Measurements from ENCODE around the gene GABRB1. TPM values are rescaled to one million over a fixed set of nuclear protein-coding genes. Genes with fewer than 3 reads are reported as not detected.

GABRB1 gene
- total and polyA plus RNA-seq, 2 experiments from 2014 or later: 0.26 to 0.97 TPM

DNA sequence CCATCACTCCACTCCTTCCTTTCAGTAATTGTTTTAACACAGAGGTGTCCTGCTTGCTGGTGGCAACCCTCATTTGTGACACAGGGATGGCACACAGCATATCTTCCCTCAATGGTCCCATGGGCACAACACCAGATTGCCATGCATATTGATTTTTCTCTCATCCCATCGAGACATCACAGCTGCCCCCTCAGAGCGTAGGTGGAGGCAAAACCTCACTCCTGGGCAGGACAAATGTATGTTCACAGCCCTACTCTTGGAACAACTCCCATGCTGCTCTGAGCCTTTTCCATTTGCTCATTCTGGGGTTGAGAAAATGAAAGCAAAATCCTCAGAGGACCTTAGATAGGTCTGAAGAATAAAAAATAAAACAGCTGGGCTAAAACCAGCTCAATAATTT, 172.2 kb downstream of the GABRB1 start (continued):
- TF ChIP-seq, protein P1, sequence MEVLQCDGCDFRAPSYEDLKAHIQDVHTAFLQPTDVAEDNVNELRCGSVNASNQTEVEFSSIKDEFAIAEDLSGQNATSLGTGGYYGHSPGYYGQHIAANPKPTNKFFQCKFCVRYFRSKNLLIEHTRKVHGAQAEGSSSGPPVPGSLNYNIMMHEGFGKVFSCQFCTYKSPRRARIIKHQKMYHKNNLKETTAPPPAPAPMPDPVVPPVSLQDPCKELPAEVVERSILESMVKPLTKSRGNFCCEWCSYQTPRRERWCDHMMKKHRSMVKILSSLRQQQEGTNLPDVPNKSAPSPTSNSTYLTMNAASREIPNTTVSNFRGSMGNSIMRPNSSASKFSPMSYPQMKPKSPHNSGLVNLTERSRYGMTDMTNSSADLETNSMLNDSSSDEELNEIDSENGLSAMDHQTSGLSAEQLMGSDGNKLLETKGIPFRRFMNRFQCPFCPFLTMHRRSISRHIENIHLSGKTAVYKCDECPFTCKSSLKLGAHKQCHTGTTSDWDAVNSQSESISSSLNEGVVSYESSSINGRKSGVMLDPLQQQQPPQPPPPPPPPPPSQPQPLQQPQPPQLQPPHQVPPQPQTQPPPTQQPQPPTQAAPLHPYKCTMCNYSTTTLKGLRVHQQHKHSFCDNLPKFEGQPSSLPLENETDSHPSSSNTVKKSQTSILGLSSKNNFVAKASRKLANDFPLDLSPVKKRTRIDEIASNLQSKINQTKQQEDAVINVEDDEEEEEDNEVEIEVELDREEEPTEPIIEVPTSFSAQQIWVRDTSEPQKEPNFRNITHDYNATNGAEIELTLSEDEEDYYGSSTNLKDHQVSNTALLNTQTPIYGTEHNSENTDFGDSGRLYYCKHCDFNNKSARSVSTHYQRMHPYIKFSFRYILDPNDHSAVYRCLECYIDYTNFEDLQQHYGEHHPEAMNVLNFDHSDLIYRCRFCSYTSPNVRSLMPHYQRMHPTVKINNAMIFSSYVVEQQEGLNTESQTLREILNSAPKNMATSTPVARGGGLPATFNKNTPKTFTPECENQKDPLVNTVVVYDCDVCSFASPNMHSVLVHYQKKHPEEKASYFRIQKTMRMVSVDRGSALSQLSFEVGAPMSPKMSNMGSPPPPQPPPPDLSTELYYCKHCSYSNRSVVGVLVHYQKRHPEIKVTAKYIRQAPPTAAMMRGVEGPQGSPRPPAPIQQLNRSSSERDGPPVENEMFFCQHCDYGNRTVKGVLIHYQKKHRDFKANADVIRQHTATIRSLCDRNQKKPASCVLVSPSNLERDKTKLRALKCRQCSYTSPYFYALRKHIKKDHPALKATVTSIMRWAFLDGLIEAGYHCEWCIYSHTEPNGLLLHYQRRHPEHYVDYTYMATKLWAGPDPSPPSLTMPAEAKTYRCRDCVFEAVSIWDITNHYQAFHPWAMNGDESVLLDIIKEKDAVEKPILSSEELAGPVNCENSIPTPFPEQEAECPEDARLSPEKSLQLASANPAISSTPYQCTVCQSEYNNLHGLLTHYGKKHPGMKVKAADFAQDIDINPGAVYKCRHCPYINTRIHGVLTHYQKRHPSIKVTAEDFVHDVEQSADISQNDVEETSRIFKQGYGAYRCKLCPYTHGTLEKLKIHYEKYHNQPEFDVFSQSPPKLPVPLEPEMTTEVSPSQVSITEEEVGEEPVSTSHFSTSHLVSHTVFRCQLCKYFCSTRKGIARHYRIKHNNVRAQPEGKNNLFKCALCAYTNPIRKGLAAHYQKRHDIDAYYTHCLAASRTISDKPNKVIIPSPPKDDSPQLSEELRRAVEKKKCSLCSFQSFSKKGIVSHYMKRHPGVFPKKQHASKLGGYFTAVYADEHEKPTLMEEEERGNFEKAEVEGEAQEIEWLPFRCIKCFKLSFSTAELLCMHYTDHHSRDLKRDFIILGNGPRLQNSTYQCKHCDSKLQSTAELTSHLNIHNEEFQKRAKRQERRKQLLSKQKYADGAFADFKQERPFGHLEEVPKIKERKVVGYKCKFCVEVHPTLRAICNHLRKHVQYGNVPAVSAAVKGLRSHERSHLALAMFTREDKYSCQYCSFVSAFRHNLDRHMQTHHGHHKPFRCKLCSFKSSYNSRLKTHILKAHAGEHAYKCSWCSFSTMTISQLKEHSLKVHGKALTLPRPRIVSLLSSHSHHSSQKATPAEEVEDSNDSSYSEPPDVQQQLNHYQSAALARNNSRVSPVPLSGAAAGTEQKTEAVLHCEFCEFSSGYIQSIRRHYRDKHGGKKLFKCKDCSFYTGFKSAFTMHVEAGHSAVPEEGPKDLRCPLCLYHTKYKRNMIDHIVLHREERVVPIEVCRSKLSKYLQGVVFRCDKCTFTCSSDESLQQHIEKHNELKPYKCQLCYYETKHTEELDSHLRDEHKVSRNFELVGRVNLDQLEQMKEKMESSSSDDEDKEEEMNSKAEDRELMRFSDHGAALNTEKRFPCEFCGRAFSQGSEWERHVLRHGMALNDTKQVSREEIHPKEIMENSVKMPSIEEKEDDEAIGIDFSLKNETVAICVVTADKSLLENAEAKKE (CRISPR knock-in tag; IDR thresholded peaks at IDR 0.05): no peak
- TF ChIP-seq ZNF114 (CRISPR knock-in tag; IDR thresholded peaks at IDR 0.05): no peak
- TF ChIP-seq POLR2AphosphoS5 (IDR thresholded peaks at IDR 0.05; ENCODE audit: low read depth): no peak
- no peak for TF ChIP-seq EZH2 (IDR thresholded peaks at IDR 0.05; ENCODE audit: low read depth, unreplicated experiment)

DNA sequence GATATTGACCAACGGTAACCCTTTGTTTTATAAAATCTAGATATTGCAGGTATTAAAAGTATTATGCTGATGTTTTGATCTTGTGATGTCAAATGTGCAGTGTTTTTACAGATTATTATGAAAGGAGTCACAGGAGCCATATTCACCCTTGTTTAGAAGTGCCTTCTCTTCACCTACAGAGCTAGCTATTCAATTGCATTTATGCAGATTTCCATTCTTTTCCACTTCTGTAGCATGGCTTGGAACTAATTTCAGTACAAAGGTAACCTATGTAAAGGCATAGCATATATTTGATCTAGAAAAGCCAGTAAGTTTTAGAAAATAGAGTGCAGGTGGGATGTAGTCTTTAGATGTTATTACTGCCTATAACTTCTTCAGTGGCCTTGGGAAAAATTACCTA, 176.2 kb downstream of the GABRB1 start:
- H3K4me1 ChIP-seq (ENCODE audit: insufficient read depth): peaks cover 13% of the 10 kb centered on the region
- H3K27ac ChIP-seq (ENCODE audit: low read depth): no peak overlapping the region
- ATAC-seq: peak; percentile 70
- Mint-ChIP-seq H3K27ac (no peak overlapping the region), H3K4me1 (peaks cover 12% of the 10 kb centered on the region; the same call in 2 of the 3 replicates), H3K27me3 (ENCODE audit: insufficient read depth, low read depth, poor library complexity) (peaks cover 4% of the 10 kb centered on the region), H3K9me3 (no peaks in the 10 kb centered on the region), H3K36me3 (ENCODE audit: low read depth) (no peaks in the 10 kb centered on the region), H3K4me3 (no peak overlapping the region; the same call in 2 of the 3 replicates)
- H3K4me2 ChIP-seq: peak overlapping the region; percentile 53
- H3K4me3 ChIP-seq: no peak overlapping the region
- no peaks in the 10 kb centered on the region for H3K36me3 ChIP-seq (ENCODE audit: insufficient read depth)
- H3K9me2 ChIP-seq (ENCODE audit: insufficient read depth): 0 out of 2 replicates have a peak, but pooled peaks cover 3% of the 10 kb centered on the region
- no peaks in the 10 kb centered on the region for H4K20me1 ChIP-seq (replicated peaks; ENCODE audit: insufficient read depth)
- H3F3A ChIP-seq (replicated peaks; ENCODE audit: low read depth): no peaks in the 10 kb centered on the region
- no peaks in the 10 kb centered on the region for H3K27me3 ChIP-seq (ENCODE audit: insufficient read depth)
- H3K79me2 ChIP-seq (replicated peaks; ENCODE audit: insufficient read depth): no peaks in the 10 kb centered on the region
- DNase-seq (ENCODE audit: low spot score): peak; percentile 10
- no peak overlapping the region for H2AFZ ChIP-seq
- no peak for TF ChIP-seq STAT1 (IDR thresholded peaks at IDR 0.05; ENCODE audit: unreplicated experiment)
- no peak for TF ChIP-seq NANOG (IDR thresholded peaks at IDR 0.05; ENCODE audit: borderline replicate concordance)
- TF ChIP-seq EZH2phosphoT487 (IDR thresholded peaks at IDR 0.05; ENCODE audit: unreplicated experiment): no peak
- TF ChIP-seq, protein P2, sequence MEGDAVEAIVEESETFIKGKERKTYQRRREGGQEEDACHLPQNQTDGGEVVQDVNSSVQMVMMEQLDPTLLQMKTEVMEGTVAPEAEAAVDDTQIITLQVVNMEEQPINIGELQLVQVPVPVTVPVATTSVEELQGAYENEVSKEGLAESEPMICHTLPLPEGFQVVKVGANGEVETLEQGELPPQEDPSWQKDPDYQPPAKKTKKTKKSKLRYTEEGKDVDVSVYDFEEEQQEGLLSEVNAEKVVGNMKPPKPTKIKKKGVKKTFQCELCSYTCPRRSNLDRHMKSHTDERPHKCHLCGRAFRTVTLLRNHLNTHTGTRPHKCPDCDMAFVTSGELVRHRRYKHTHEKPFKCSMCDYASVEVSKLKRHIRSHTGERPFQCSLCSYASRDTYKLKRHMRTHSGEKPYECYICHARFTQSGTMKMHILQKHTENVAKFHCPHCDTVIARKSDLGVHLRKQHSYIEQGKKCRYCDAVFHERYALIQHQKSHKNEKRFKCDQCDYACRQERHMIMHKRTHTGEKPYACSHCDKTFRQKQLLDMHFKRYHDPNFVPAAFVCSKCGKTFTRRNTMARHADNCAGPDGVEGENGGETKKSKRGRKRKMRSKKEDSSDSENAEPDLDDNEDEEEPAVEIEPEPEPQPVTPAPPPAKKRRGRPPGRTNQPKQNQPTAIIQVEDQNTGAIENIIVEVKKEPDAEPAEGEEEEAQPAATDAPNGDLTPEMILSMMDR (conservative IDR thresholded peaks at IDR 0.05; ENCODE audit: low read depth in 2 of 2): no peak
- no peak for TF ChIP-seq POLR2AphosphoS5 (IDR thresholded peaks at IDR 0.05; ENCODE audit: low read depth)
- TF ChIP-seq ZNF114 (CRISPR knock-in tag; IDR thresholded peaks at IDR 0.05): no peak
- TF ChIP-seq, protein P3, sequence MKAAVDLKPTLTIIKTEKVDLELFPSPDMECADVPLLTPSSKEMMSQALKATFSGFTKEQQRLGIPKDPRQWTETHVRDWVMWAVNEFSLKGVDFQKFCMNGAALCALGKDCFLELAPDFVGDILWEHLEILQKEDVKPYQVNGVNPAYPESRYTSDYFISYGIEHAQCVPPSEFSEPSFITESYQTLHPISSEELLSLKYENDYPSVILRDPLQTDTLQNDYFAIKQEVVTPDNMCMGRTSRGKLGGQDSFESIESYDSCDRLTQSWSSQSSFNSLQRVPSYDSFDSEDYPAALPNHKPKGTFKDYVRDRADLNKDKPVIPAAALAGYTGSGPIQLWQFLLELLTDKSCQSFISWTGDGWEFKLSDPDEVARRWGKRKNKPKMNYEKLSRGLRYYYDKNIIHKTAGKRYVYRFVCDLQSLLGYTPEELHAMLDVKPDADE (IDR thresholded peaks at IDR 0.05): no peak
- no peak for TF ChIP-seq CREB1 (CRISPR knock-in tag; IDR thresholded peaks at IDR 0.05; ENCODE audit: low read depth)
- TF ChIP-seq EZH2 (IDR thresholded peaks at IDR 0.05; ENCODE audit: low read depth, unreplicated experiment): no peak
- TF ChIP-seq JUNB (IDR thresholded peaks at IDR 0.05; ENCODE audit: unreplicated experiment): no peak

Data from GM23338 (cell line).